AG09319 (cell line): ENCODE data around the gene RPTOR.

Source experiments
- DNase-seq: peaks from one replicate; pipeline ENCODE4 v3.0.0-alpha.2; 2010; ENCODE audit warnings: low read depth; ENCODE audit errors: extremely low read depth
- TF ChIP-seq, protein P1 (sequence below): IDR thresholded peaks from 2 replicates; pipeline ENCODE4 v1.5.1; 2011; ENCODE audit warnings: low read depth, mild to moderate bottlenecking, inconsistent platforms, low read length, moderate library complexity

Gene RPTOR

GRCh38 chr17:80917716-80918560 lies 373.3 kb downstream of the RPTOR start:
- TF ChIP-seq, protein P1, sequence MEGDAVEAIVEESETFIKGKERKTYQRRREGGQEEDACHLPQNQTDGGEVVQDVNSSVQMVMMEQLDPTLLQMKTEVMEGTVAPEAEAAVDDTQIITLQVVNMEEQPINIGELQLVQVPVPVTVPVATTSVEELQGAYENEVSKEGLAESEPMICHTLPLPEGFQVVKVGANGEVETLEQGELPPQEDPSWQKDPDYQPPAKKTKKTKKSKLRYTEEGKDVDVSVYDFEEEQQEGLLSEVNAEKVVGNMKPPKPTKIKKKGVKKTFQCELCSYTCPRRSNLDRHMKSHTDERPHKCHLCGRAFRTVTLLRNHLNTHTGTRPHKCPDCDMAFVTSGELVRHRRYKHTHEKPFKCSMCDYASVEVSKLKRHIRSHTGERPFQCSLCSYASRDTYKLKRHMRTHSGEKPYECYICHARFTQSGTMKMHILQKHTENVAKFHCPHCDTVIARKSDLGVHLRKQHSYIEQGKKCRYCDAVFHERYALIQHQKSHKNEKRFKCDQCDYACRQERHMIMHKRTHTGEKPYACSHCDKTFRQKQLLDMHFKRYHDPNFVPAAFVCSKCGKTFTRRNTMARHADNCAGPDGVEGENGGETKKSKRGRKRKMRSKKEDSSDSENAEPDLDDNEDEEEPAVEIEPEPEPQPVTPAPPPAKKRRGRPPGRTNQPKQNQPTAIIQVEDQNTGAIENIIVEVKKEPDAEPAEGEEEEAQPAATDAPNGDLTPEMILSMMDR: no peak

DNA sequence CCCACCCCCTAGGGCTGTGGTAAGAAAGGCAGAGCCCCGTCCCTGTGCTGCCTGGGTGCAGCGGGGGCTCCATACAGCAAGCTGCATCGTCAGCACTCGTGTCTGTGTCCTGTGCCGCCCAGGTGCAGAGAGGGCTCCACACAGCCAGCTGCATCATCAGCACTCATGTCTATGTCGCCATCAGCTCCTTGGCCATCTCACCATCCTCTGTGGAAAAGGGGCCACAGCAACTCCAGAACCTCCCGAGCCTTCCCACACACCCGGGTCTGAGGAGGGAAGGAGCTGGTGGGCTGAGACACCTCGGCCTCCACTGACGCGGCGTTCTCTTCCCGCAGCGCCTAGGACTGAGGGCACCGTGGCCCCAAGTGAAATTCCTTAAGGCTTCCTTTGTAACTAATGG lies 374.1 kb downstream of the RPTOR start:
- DNase-seq: no peak
- TF ChIP-seq, protein P1: no peak

More at GRCh38 chr17:80917716-80918560, 373.3 kb downstream of the RPTOR start:
- DNase-seq: no peak

- TF ChIP-seq, protein P1: no peak
- DNase-seq: no peak
Observed at GRCh38 chr17:80919331-80920311, 375.0 kb downstream of the RPTOR start.

DNA sequence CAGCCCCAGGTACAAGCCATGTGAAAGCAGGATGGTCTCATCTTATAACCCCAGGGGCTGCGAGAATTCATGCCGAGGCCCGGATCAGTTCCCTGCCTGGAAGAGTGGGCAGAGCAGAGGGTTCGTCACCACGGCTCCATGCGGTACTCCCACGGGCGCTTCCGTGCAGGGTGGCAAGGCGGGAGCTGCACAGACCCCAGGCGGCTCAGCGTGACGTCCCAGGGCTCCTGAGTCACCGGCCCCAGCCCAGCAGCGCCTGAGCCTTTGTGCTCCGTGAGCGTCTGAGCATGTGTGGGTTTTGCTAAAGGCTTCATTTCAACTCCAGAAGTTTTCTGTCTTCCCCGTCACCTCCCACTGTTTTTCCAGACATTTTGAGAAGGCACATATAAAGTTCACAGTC lies 375.8 kb downstream of the RPTOR start:
- no peak for DNase-seq
- TF ChIP-seq, protein P1: no peak

DNA sequence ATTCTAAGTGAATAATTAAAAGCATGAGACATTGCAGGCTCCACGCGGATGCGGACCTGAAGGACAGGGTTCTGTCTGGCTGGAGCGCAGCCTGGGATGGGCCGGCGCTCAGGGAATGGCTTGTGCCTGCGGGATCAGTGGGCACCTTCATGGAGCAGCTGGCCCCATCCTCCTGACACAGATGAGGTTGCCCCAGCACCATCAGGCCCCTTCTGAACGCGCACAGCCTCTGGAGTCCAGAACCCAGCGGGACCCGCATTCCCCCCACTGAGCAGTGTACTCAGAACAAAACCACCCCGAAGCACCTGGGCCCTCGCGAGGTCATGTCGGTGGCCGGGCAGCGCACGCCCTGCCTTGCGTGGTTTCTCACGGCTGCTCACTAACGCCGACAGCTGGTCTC lies 376.5 kb downstream of the RPTOR start:
- DNase-seq: no peak
- TF ChIP-seq, protein P1: no peak

GRCh38 chr17:80921741-80922579 lies 377.3 kb downstream of the RPTOR start:
- no peak for DNase-seq
- TF ChIP-seq, protein P1: no peak
